WI38 (cell line): ENCODE data around the gene SPATA31C1.

Experiments used
- H3K4me3 ChIP-seq: 2 replicates; pipeline ENCODE4 v1.5.1; 2011; ENCODE audit warnings: low read depth, mild to moderate bottlenecking, control low read depth, low read length
- TF ChIP-seq, protein P1 (sequence below): IDR thresholded peaks from 2 replicates; pipeline ENCODE4 v1.5.1; 2012; ENCODE audit warnings: low read depth, mild to moderate bottlenecking, control low read depth, low read length

Gene SPATA31C1

GRCh38 chr9:87882627-87883026 is 35.1 kb upstream of the SPATA31C1 start, which contains the start of gene SPATA31E1:
SPATA31E1 (plus strand) TSS chr9:87882877; CDS start chr9:87882892, 15 bp downstream.
- no peak within 1 kb of the TSS for H3K4me3 ChIP-seq
- TF ChIP-seq, protein P1, sequence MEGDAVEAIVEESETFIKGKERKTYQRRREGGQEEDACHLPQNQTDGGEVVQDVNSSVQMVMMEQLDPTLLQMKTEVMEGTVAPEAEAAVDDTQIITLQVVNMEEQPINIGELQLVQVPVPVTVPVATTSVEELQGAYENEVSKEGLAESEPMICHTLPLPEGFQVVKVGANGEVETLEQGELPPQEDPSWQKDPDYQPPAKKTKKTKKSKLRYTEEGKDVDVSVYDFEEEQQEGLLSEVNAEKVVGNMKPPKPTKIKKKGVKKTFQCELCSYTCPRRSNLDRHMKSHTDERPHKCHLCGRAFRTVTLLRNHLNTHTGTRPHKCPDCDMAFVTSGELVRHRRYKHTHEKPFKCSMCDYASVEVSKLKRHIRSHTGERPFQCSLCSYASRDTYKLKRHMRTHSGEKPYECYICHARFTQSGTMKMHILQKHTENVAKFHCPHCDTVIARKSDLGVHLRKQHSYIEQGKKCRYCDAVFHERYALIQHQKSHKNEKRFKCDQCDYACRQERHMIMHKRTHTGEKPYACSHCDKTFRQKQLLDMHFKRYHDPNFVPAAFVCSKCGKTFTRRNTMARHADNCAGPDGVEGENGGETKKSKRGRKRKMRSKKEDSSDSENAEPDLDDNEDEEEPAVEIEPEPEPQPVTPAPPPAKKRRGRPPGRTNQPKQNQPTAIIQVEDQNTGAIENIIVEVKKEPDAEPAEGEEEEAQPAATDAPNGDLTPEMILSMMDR, result no peak

DNA sequence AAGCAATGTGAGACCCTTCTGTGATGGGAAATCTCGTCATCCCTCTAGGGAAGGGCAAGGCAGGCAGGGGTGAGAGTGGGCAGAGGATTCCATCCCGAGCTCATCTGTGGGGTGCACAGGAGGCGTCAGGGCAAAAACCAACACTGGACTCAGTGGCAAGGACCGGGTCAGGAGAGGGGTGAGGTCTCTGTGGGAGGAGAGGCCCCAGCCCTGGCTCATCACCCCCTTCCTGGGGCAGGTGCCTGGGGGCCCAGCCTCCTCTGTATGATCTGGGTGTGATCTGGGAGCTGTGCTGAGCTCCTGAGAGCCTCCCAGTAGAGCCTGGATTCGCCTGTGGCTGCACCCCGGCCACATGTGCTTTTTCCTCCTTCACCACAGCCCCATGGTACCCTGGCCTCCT is 34.5 kb upstream of the SPATA31C1 start:
- TF ChIP-seq, protein P1, result no peak
- no peak overlapping the region for H3K4me3 ChIP-seq

- no peak overlapping the region for H3K4me3 ChIP-seq
- TF ChIP-seq, protein P1, result 0 out of 2 replicates have a peak, but pooled peaks have one; percentile 9
Observed at GRCh38 chr9:87883990-87884389, 33.8 kb upstream of the SPATA31C1 start.

GRCh38 chr9:87884578-87885459 is 32.9 kb upstream of the SPATA31C1 start:
- no peak overlapping the region for H3K4me3 ChIP-seq
- TF ChIP-seq, protein P1, result no peak

DNA sequence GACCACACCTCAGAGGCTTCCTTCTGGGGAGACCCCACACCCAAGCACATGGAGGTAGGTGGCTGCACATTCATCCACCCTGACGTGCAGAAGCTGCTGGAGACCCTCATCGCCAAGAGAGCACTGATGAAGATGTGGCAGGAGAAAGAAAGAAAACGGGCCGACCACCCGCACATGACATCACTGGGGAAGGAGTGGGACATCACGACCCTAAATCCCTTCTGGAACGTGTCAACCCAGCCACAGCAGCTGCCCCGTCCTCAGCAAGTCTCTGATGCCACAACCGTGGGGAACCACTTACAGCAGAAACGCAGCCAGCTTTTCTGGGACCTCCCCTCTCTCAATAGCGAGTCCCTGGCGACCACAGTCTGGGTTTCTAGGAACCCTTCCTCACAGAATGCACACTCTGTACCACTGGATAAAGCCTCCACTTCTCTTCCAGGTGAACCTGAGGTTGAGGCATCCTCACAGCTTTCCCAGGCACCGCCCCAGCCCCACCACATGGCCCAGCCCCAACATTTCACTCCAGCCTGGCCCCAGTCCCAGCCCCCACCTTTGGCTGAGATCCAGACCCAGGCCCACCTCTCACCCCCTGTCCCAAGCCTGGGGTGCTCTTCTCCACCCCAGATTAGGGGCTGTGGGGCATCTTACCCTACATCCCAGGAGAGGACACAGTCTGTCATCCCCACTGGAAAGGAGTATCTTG is 32.1 kb upstream of the SPATA31C1 start:
- TF ChIP-seq, protein P1, result no peak
- H3K4me3 ChIP-seq, result no peak overlapping the region

DNA sequence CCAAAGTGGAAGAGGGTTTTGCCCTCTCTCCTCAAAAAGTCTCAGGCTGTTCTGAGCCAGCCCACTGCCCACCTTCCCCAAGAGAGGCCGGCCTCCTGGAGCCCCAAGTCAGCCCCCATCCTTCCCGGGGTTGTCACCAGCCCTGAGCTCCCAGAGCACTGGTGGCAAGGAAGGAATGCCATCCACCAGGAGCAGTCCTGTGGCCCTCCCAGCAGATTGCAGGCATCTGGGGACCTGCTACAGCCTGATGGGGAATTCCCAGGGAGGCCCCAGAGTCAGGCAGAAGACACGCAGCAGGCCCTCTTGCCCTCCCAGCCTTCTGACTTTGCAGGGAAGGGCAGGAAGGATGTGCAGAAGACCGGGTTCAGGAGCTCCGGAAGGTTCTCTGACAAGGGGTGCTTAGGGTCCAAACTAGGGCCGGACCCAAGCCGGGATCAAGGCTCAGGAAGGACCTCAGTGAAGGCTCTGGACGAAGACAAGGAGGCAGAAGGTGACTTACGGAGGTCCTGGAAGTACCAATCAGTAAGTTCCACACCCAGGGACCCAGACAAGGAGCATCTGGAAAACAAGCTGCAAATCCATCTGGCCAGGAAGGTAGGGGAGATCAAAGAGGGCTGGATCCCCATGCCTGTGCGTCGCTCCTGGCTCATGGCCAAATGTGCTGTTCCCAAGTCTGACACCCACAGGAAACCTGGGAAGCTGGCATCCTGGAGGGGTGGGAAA is 31.4 kb upstream of the SPATA31C1 start:
- no peak overlapping the region for H3K4me3 ChIP-seq

More for the DNA sequence above, 31.4 kb upstream of the SPATA31C1 start:
- TF ChIP-seq, protein P1, result no peak
